ENCODE results near the gene DENND1C. TPM values are rescaled to one million over a fixed set of nuclear protein-coding genes. Genes with fewer than 3 reads are reported as not detected.

DENND1C gene
- total RNA-seq, 2 donors from 2014 or later: 2.1 to 3.9 TPM

Other genes starting within 250 kb of the DENND1C start
- 10 to 100 TPM; 49.2 to 52.0 TPM for gene MLLT1, start 201.8 kb downstream of the DENND1C start, total RNA-seq
- not detected for gene ACER1, start 148.2 kb downstream of the DENND1C start, total RNA-seq
- 10 to 100 TPM; 55.1 to 56.4 TPM for gene CLPP, start 120.3 kb downstream of the DENND1C start, total RNA-seq
- gene ALKBH7, start 109.0 kb downstream of the DENND1C start, total RNA-seq: 10 to 100 TPM; 37.1 to 41.2 TPM
- gene PSPN, start 105.9 kb downstream of the DENND1C start, total RNA-seq: under 1 TPM; 0.65 to 0.71 TPM
- gene GTF2F1, start 88.6 kb downstream of the DENND1C start, total RNA-seq: 10 to 100 TPM; 32.5 to 35.4 TPM
- gene KHSRP, start 57.0 kb downstream of the DENND1C start, total RNA-seq: 100 to 1,000 TPM; 134 to 147 TPM
- under 1 TPM in 1 of 2 donors, not detected in 1; 0.24 TPM for gene SLC25A41, start 48.0 kb downstream of the DENND1C start, total RNA-seq
- gene SLC25A23, start 22.0 kb downstream of the DENND1C start, total RNA-seq: 10 to 100 TPM; 51.5 to 62.1 TPM
- not detected for gene CRB3, start 17.5 kb downstream of the DENND1C start, total RNA-seq
- gene TUBB4A, start 20.5 kb upstream of the DENND1C start, total RNA-seq: under 1 TPM; 0.42 to 0.48 TPM
- under 1 TPM; 0.42 to 0.67 TPM for gene TNFSF9, start 49.2 kb upstream of the DENND1C start, total RNA-seq
- under 1 TPM in 1 of 2 donors, not detected in 1; 0.46 TPM for gene CD70, start 109.4 kb upstream of the DENND1C start, total RNA-seq
- 1 to 10 TPM; 1.4 to 1.6 TPM for gene TNFSF14, start 188.4 kb upstream of the DENND1C start, total RNA-seq
- 1,000 to 10,000 TPM in 1 of 2 donors, 100 to 1,000 TPM in 1; 929 to 2,763 TPM for gene C3, start 238.9 kb upstream of the DENND1C start, total RNA-seq